Stimulated activated memory B cell treated with anti-CD40 and anti-IgM and Interleukin-4, amounts not matched to agents 10 μg/mL and 1 μg/mL and 100 μg/mL, for 72 hours (primary cell): ENCODE data around the gene KNSTRN.

ENCODE experiments used
- ATAC-seq: fragments of 150-1000 bp; cut with Tn5 transposase; 2 replicates; pipeline ENCODE4 v1.10.0; 2021
- H3K27ac Mint-ChIP-seq: one replicate; pipeline ENCODE4 v1.8.0; 2022; ENCODE audit warnings: mild to moderate bottlenecking, mixed read lengths
- H3K27me3 Mint-ChIP-seq: one replicate; pipeline ENCODE4 v1.8.0; 2022; ENCODE audit warnings: mixed read lengths
- H3K36me3 Mint-ChIP-seq: one replicate; pipeline ENCODE4 v1.8.0; 2022; ENCODE audit warnings: mixed read lengths
- H3K4me1 Mint-ChIP-seq: one replicate; pipeline ENCODE4 v1.8.0; 2022; ENCODE audit warnings: mixed read lengths
- H3K4me3 Mint-ChIP-seq: one replicate; pipeline ENCODE4 v1.8.0; 2022; ENCODE audit warnings: mild to moderate bottlenecking, moderate library complexity, mixed read lengths
- H3K9me3 Mint-ChIP-seq: one replicate; pipeline ENCODE4 v1.8.0; 2022; ENCODE audit warnings: mixed read lengths

KNSTRN gene

GRCh38 chr15:40355976-40356585 lies 26.4 kb upstream of the KNSTRN start:
- no peaks in the 10 kb centered on the region for H3K9me3 Mint-ChIP-seq
- H3K4me1 Mint-ChIP-seq, result peaks cover 15% of the 10 kb centered on the region
- H3K36me3 Mint-ChIP-seq, result no peaks in the 10 kb centered on the region
- H3K27me3 Mint-ChIP-seq, result no peaks in the 10 kb centered on the region
- H3K4me3 Mint-ChIP-seq, result no peak overlapping the region
- H3K27ac Mint-ChIP-seq, result no peak overlapping the region
- peak; percentile 53 for ATAC-seq

GRCh38 chr15:40357246-40357645 lies 25.3 kb upstream of the KNSTRN start:
- Mint-ChIP-seq H3K27me3 (no peaks in the 10 kb centered on the region), H3K36me3 (peaks cover under 1% of the 10 kb centered on the region), H3K9me3 (no peaks in the 10 kb centered on the region), H3K4me1 (peaks cover 15% of the 10 kb centered on the region), H3K4me3 (no peak overlapping the region), H3K27ac (no peak overlapping the region)
- no peak for ATAC-seq

DNA sequence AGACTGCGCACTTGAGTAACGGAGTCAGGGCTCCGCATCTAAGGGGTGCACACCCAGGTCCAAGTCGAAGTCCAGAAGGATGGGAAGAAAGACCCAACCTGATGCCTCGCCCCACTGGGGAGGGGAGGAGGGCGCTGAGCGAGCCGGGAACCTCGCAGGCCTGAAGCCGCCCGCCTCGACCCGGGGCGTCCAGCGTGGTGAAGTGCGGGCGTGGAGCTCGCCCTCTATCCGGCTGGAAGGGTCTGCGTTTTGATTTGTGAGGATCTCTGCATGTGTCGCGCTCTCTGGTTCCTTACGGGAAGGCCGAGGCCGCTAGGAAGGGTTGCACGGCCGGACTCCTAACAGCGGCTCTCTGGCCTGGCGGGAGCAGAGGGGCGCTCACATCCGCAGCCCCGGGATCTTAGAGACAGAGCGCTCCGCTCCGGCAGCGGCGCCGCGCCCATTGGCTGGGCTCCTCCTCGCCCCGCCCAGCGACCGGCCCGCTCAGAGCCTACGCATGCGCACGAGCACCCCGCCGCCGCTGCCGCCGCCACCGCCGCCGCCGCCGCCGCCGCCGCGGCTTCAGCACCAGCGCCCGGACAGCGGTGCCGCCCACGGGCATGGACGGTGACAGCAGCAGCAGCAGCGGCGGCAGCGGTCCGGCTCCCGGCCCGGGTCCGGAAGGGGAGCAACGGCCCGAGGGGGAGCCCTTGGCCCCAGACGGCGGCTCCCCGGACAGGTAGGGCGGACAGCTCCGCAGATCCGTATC lies 24.6 kb upstream of the KNSTRN start, which contains the start of gene DISP2:
Gene DISP2 (plus strand): TSS at position 497 of the 748 bp plus-strand sequence. CDS start 103 bp downstream, at position 600.
- H3K9me3 Mint-ChIP-seq, result no peaks in the 10 kb centered on the region
- peak within 1 kb of the TSS; percentile 84 for H3K4me3 Mint-ChIP-seq
- peaks cover 6% of the 10 kb centered on the region for H3K36me3 Mint-ChIP-seq
- H3K4me1 Mint-ChIP-seq, result peaks cover 15% of the 10 kb centered on the region
- no peaks in the 10 kb centered on the region for H3K27me3 Mint-ChIP-seq
- H3K27ac Mint-ChIP-seq, result no peak within 1 kb of the TSS
- peak; percentile 91 for ATAC-seq

DNA sequence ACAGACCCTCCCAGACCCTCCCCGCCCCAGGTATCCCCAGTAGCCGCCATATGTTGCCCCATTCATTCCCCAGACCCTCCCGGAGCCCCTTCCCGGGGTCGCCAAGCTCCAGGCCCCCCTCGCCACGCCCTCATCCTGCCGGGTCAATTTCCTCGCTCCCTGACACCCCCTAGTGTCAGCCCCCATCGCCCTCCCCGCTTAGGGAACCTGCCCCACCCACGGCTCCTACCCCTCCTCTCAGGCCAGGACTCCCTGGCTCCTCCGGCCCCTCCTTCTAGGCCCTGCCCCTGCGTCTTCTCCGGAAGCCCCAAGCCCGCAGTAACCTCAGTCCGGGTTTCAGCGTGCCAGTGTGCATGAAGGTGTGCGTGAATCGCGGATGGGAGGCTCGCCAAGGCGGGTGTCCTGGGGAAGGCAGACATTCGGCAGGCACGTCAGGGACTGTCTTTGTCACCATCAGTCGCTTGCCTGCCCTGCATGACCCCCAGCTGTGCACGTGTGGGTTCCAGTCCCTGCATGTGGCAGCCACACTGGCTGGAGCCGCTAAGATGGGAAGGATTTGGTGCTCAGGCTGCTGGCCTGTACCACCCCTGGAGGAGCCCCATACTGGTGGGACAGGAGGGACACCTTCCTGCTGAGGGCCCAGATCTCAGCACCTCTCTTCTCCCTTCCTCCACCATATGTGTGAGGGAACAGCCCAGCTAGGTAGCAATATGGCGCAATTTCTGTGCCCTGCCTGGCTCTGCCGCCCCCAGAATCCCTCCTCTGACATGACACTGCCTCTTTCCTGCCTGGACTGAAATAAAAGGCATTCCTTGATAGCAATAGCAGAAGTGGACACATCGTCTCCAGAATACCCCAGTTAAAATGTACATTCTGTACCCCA lies 23.8 kb upstream of the KNSTRN start:
- peaks cover 6% of the 10 kb centered on the region for H3K36me3 Mint-ChIP-seq
- no peak overlapping the region for H3K27ac Mint-ChIP-seq
- H3K9me3 Mint-ChIP-seq, result no peaks in the 10 kb centered on the region
- peaks cover 15% of the 10 kb centered on the region for H3K4me1 Mint-ChIP-seq
- H3K27me3 Mint-ChIP-seq, result no peaks in the 10 kb centered on the region
- peak overlapping the region; percentile 84 for H3K4me3 Mint-ChIP-seq
- peak; percentile 42 for ATAC-seq

DNA sequence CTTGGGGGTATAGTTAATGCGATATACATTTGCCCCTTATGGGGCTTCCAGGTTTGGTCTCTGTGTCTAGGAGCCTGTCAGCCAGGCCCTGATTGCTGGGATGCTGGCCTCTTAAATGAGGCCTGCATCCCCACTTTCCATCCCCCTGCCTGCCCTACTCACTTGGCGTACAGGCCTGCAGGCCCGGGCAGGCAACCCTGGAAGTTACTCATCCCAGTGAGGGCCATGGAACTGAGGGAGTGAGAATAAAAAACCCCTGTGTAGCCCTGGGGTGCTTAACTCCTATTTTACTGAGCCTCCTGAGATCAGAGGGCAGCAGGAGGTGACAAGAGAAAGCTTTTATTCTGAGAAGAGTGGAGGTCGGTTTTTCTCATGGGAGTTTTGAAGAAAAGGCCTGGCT lies 22.5 kb upstream of the KNSTRN start:
- no peaks in the 10 kb centered on the region for H3K9me3 Mint-ChIP-seq
- peaks cover 9% of the 10 kb centered on the region for H3K4me1 Mint-ChIP-seq
- no peak overlapping the region for H3K27ac Mint-ChIP-seq
- H3K27me3 Mint-ChIP-seq, result no peaks in the 10 kb centered on the region
- H3K36me3 Mint-ChIP-seq, result peaks cover 6% of the 10 kb centered on the region
- no peak for ATAC-seq
- H3K4me3 Mint-ChIP-seq, result no peak overlapping the region

- no peak for ATAC-seq
- H3K36me3 Mint-ChIP-seq, result peaks cover 6% of the 10 kb centered on the region
- no peaks in the 10 kb centered on the region for H3K9me3 Mint-ChIP-seq
- no peak overlapping the region for H3K27ac Mint-ChIP-seq
- no peak overlapping the region for H3K4me3 Mint-ChIP-seq
- H3K4me1 Mint-ChIP-seq, result peaks cover 9% of the 10 kb centered on the region
- no peaks in the 10 kb centered on the region for H3K27me3 Mint-ChIP-seq
These were observed 20.9 kb upstream of the KNSTRN start for GRCh38 chr15:40361640-40362039.

- Mint-ChIP-seq H3K27ac (no peak overlapping the region), H3K4me1 (peaks cover 19% of the 10 kb centered on the region), H3K27me3 (no peaks in the 10 kb centered on the region), H3K4me3 (no peak overlapping the region), H3K36me3 (peaks cover 6% of the 10 kb centered on the region), H3K9me3 (no peaks in the 10 kb centered on the region)
- no peak for ATAC-seq
These were observed 18.9 kb upstream of the KNSTRN start for GRCh38 chr15:40363611-40364010.

GRCh38 chr15:40364251-40364650 lies 18.3 kb upstream of the KNSTRN start:
- no peak for ATAC-seq
- no peaks in the 10 kb centered on the region for H3K9me3 Mint-ChIP-seq
- no peak overlapping the region for H3K27ac Mint-ChIP-seq
- peaks cover 6% of the 10 kb centered on the region for H3K36me3 Mint-ChIP-seq
- no peak overlapping the region for H3K4me3 Mint-ChIP-seq
- H3K4me1 Mint-ChIP-seq, result peaks cover 13% of the 10 kb centered on the region
- H3K27me3 Mint-ChIP-seq, result no peaks in the 10 kb centered on the region

DNA sequence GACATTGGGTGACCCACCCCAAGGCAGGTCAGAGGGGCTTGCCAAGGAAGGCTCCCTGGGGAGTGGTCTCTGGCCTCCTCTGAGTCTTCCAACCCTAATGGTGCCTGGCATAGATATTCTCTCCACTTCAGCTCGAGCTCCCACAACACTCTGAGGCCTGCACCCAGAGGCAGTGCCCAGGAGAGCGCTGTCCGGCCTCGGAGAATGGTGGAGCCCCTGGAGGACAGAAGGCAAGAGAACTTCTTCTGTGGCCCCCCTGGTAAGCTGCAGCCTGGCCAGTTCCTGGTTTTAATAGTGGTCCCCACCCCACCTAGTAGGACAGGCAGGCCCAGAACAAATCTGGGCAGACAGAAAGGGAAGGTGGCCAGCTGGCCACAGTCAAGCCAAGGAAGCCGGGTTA lies 17.5 kb upstream of the KNSTRN start:
- Mint-ChIP-seq H3K36me3 (peaks cover 6% of the 10 kb centered on the region), H3K4me1 (peaks cover 13% of the 10 kb centered on the region), H3K4me3 (no peak overlapping the region), H3K27ac (no peak overlapping the region), H3K27me3 (no peaks in the 10 kb centered on the region), H3K9me3 (no peaks in the 10 kb centered on the region)
- ATAC-seq, result no peak

GRCh38 chr15:40365624-40366456 lies 16.7 kb upstream of the KNSTRN start:
- no peaks in the 10 kb centered on the region for H3K9me3 Mint-ChIP-seq
- H3K36me3 Mint-ChIP-seq, result peaks cover 6% of the 10 kb centered on the region
- H3K27ac Mint-ChIP-seq, result no peak overlapping the region
- H3K4me1 Mint-ChIP-seq, result peaks cover 13% of the 10 kb centered on the region
- H3K4me3 Mint-ChIP-seq, result no peak overlapping the region
- ATAC-seq, result no peak
- H3K27me3 Mint-ChIP-seq, result no peaks in the 10 kb centered on the region

DNA sequence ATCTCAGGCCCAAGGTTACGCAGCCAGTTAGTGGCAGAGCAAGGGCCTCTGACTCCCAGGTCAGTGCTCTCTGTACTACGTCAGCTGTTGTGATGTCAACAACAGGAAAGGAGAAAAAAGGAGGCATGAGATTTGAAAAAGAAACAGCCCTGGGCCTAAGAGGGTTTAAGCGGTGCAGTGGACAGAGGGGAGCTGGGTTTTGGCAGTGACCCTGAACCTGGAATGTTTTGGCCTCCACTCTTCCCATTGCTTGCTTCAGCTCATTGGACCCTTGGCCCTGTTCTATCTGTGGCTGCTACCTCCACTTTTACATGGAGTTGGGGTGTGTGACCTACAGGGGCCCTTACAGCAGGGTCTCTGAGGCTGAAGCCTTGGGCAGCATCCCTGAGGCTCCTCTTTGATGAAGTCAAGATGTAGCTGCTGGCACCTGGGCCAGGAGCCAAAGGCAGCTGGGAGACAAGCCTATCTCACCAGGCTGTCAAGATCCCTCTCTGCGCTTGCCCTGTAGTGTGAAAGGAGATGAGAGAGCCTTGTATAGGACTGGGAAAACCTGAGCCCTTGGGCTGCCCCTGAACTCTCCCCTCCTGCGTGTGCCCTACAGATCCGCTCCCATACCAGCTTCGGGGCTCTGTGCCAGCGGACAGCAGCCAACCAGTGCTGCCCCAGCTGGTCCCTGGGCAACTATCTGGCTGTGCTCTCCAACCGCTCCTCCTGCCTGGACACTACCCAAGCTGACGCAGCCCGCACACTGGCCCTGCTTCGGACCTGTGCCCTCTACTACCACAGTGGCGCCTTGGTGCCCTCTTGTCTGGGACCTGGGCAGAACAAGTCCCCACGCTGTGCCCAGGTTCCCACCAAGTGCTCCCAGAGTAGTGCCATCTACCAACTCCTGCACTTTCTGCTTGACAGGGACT lies 15.8 kb upstream of the KNSTRN start:
- ATAC-seq, result no peak

GRCh38 chr15:40367371-40367685 lies 15.2 kb upstream of the KNSTRN start:
- peaks cover 13% of the 10 kb centered on the region for H3K4me1 Mint-ChIP-seq
- no peak for ATAC-seq
- H3K36me3 Mint-ChIP-seq, result peaks cover 5% of the 10 kb centered on the region
- H3K9me3 Mint-ChIP-seq, result no peaks in the 10 kb centered on the region
- H3K27ac Mint-ChIP-seq, result peak overlapping the region; percentile 77
- H3K4me3 Mint-ChIP-seq, result peak overlapping the region; percentile 80
- no peaks in the 10 kb centered on the region for H3K27me3 Mint-ChIP-seq

More for the DNA sequence above, 15.8 kb upstream of the KNSTRN start:
- Mint-ChIP-seq H3K36me3 (peaks cover 6% of the 10 kb centered on the region), H3K27me3 (no peaks in the 10 kb centered on the region), H3K4me3 (peak overlapping the region; percentile 80), H3K4me1 (peaks cover 13% of the 10 kb centered on the region), H3K27ac (peak overlapping the region; percentile 77), H3K9me3 (no peaks in the 10 kb centered on the region)

GRCh38 chr15:40367686-40368611 lies 14.6 kb upstream of the KNSTRN start:
- H3K27ac Mint-ChIP-seq, result peak overlapping the region; percentile 77
- peak; percentile 90 for ATAC-seq
- H3K36me3 Mint-ChIP-seq, result no peaks in the 10 kb centered on the region
- peaks cover 13% of the 10 kb centered on the region for H3K4me1 Mint-ChIP-seq
- peak overlapping the region; percentile 80 for H3K4me3 Mint-ChIP-seq
- H3K27me3 Mint-ChIP-seq, result no peaks in the 10 kb centered on the region
- H3K9me3 Mint-ChIP-seq, result no peaks in the 10 kb centered on the region
